Suprapubic skin (tissue), 4 donors: ENCODE results near the gene ECT2.

Experiments used
- CTCF ChIP-seq, 2 donors: fragments of 200-600 bp in 1 of 2; fragments of 450-650 bp in 1 of 2; sonication (generic) in 1 of 2; IDR thresholded peaks; one replicate each; pipeline ENCODE4 v1.5.1; 2016 to 2019; ENCODE audit warnings: antibody characterized with exemption in 2 of 2, mild to moderate bottlenecking in 1 of 2, moderate library complexity in 1 of 2
- POLR2A ChIP-seq, 2 donors: fragments of 450-650 bp; IDR thresholded peaks; one replicate each; pipeline ENCODE4 v1.6.1; 2017; ENCODE audit warnings: antibody characterized with exemption in 2 of 2, mild to moderate bottlenecking in 2 of 2, moderate library complexity in 2 of 2
- POLR2AphosphoS5 ChIP-seq, 3 donors: sonication (generic); formaldehyde crosslinking; IDR thresholded peaks; one replicate each; pipeline ENCODE4 v1.6.1; 2017; ENCODE audit warnings: antibody characterized with exemption in 3 of 3

GRCh38 chr3:172750368-172751174 is at the start of gene ECT2:
- peak; percentile 68 to 81 for TF ChIP-seq CTCF (IDR thresholded peaks at IDR 0.05)
- TF ChIP-seq POLR2AphosphoS5 (IDR thresholded peaks at IDR 0.05) = peak in 2 of 3 donors; percentile 26 to 59
- no peak for TF ChIP-seq POLR2A (IDR thresholded peaks at IDR 0.05)
